ENCODE results near the gene DYRK4. TPM values are rescaled to one million over a fixed set of nuclear protein-coding genes. Genes with fewer than 3 reads are reported as not detected.

Gene DYRK4
- polyA plus RNA-seq, 1 donor (not counting 4 experiments of a cell fraction or from before 2014, with no cell fraction given) = 64.6 TPM

- dilution Hi-C loops (cut with MboI; ENCODE audit: extremely low pct_ligation_motif_present, low sequenced_read_pairs) = no loop called here
- no peak overlapping the region for H2AFZ ChIP-seq (ENCODE audit: control insufficient read depth, low read length)
- no peak overlapping the region for H3K27ac ChIP-seq (ENCODE audit: control insufficient read depth, insufficient read depth, low read length)
- no peaks in the 10 kb centered on the region for H3K9me1 ChIP-seq (ENCODE audit: control insufficient read depth, extremely low read depth, insufficient read depth, low read length)
- FAIRE-seq (no peak), DNase-seq (ENCODE audit: low read depth, low spot score) (no peak)
- no peaks in the 10 kb centered on the region for H4K20me1 ChIP-seq (ENCODE audit: control insufficient read depth, extremely low read depth, insufficient read depth, low read length)
- no peaks in the 10 kb centered on the region for H3K27me3 ChIP-seq (ENCODE audit: control insufficient read depth, extremely low read depth, insufficient read depth, low read length)
- H3K9me3 ChIP-seq (ENCODE audit: control insufficient read depth, low read depth, low read length) = no peaks in the 10 kb centered on the region
- no peak overlapping the region for H3K9ac ChIP-seq (ENCODE audit: control insufficient read depth, extremely low read depth, insufficient read depth, low read length)
- TF ChIP-seq CTCF (optimal IDR thresholded peaks at IDR 0.05 in 1 of 3, IDR thresholded peaks at IDR 0.05 in 1 of 3, conservative IDR thresholded peaks at IDR 0.05 in 1 of 3; ENCODE audit: extremely low read depth in 1 of 3, insufficient read depth in 2 of 3, low read length in 3 of 3) (peak in 1 of 3 experiments; percentile 32), EZH2 (IDR thresholded peaks at IDR 0.05; ENCODE audit: low read length) (no peak)
- H3K4me1 ChIP-seq (ENCODE audit: control insufficient read depth, extremely low read depth, insufficient read depth, low read length) = no peaks in the 10 kb centered on the region
- H3K4me3 ChIP-seq (ENCODE audit: control insufficient read depth in 2 of 3, extremely low read depth in 1 of 3, insufficient read depth in 2 of 3, low read depth in 1 of 3, low read length in 3 of 3) = no peak overlapping the region
- no peak overlapping the region for H3K4me2 ChIP-seq (ENCODE audit: control insufficient read depth, extremely low read depth, insufficient read depth, low read depth, low read length)
- no peaks in the 10 kb centered on the region for H3K79me2 ChIP-seq (ENCODE audit: control insufficient read depth, insufficient read depth, low read length)
- no peaks in the 10 kb centered on the region for H3K36me3 ChIP-seq (ENCODE audit: control insufficient read depth in 2 of 2, extremely low read depth in 1 of 2, insufficient read depth in 2 of 2, low read length in 2 of 2)
Observed at GRCh38 chr12:4579305-4580102, 17.5 kb downstream of the DYRK4 start.

- no peaks in the 10 kb centered on the region for H3K27me3 ChIP-seq (ENCODE audit: control insufficient read depth, extremely low read depth, insufficient read depth, low read length)
- H3K4me2 ChIP-seq (ENCODE audit: control insufficient read depth, extremely low read depth, insufficient read depth, low read depth, low read length) = no peak overlapping the region
- H3K79me2 ChIP-seq (ENCODE audit: control insufficient read depth, insufficient read depth, low read length) = no peaks in the 10 kb centered on the region
- no peaks in the 10 kb centered on the region for H3K4me1 ChIP-seq (ENCODE audit: control insufficient read depth, extremely low read depth, insufficient read depth, low read length)
- H4K20me1 ChIP-seq (ENCODE audit: control insufficient read depth, extremely low read depth, insufficient read depth, low read length) = no peaks in the 10 kb centered on the region
- FAIRE-seq = no peak
- no peak overlapping the region for H3K9ac ChIP-seq (ENCODE audit: control insufficient read depth, extremely low read depth, insufficient read depth, low read length)
- H3K9me1 ChIP-seq (ENCODE audit: control insufficient read depth, extremely low read depth, insufficient read depth, low read length) = no peaks in the 10 kb centered on the region
- no peak overlapping the region for H2AFZ ChIP-seq (ENCODE audit: control insufficient read depth, low read length)
- dilution Hi-C loops (cut with MboI; ENCODE audit: extremely low pct_ligation_motif_present, low sequenced_read_pairs) = no loop called here
- no peak for TF ChIP-seq EZH2 (IDR thresholded peaks at IDR 0.05; ENCODE audit: low read length)
- TF ChIP-seq CTCF (optimal IDR thresholded peaks at IDR 0.05 in 1 of 3, IDR thresholded peaks at IDR 0.05 in 1 of 3, conservative IDR thresholded peaks at IDR 0.05 in 1 of 3; ENCODE audit: extremely low read depth in 1 of 3, insufficient read depth in 2 of 3, low read length in 3 of 3) = no peak
- H3K27ac ChIP-seq (ENCODE audit: control insufficient read depth, insufficient read depth, low read length) = no peak overlapping the region
- DNase-seq (ENCODE audit: low read depth, low spot score) = no peak
- H3K36me3 ChIP-seq (ENCODE audit: control insufficient read depth in 2 of 2, extremely low read depth in 1 of 2, insufficient read depth in 2 of 2, low read length in 2 of 2) = no peaks in the 10 kb centered on the region
- no peak overlapping the region for H3K4me3 ChIP-seq (ENCODE audit: control insufficient read depth in 2 of 3, extremely low read depth in 1 of 3, insufficient read depth in 2 of 3, low read depth in 1 of 3, low read length in 3 of 3)
- H3K9me3 ChIP-seq (ENCODE audit: control insufficient read depth, low read depth, low read length) = no peaks in the 10 kb centered on the region
Observed at GRCh38 chr12:4580281-4580688, 18.3 kb downstream of the DYRK4 start.
